Fibroblast of lung (primary cell): ENCODE results near the gene MAML2. TPM values are rescaled to one million over a fixed set of nuclear protein-coding genes. Genes with fewer than 3 reads are reported as not detected.

Experiments
- DNase-seq, 2 donors: peaks; one replicate each; pipeline versions ENCODE4 v3.0.0 to v3.0.0-alpha.2; 2010; ENCODE audit warnings: low read depth in 2 of 2
- H2AFZ ChIP-seq: 2 replicates; pipeline ENCODE4 v1.5.1; 2012; ENCODE audit warnings: low read length, control low read depth, inconsistent platforms
- H3K27ac ChIP-seq: 2 replicates; pipeline ENCODE4 v1.5.1; 2011; ENCODE audit warnings: low read length, control low read depth; ENCODE audit not compliant: insufficient read depth
- H3K27me3 ChIP-seq: 2 replicates; pipeline ENCODE4 v1.5.1; 2011; ENCODE audit warnings: mild to moderate bottlenecking, low read length; ENCODE audit not compliant: control insufficient read depth, insufficient read depth
- H3K36me3 ChIP-seq: 2 replicates; pipeline ENCODE4 v1.5.1; 2011; ENCODE audit warnings: low read length; ENCODE audit not compliant: control insufficient read depth, insufficient read depth
- H3K4me1 ChIP-seq: 2 replicates; pipeline ENCODE4 v1.5.1; 2011; ENCODE audit warnings: low read length; ENCODE audit not compliant: control insufficient read depth, insufficient read depth; ENCODE audit errors: extremely low read depth
- H3K4me2 ChIP-seq: 2 replicates; pipeline ENCODE4 v1.5.1; 2011; ENCODE audit warnings: low read length, control low read depth; ENCODE audit not compliant: insufficient read depth; ENCODE audit errors: extremely low read depth
- H3K4me3 ChIP-seq, 4 experiments: fragments of 200-600 bp in 1 of 4; sonication (generic) in 1 of 4; replicated peaks in 1 of 4; 2 replicates each; pipeline ENCODE4 v1.5.1; 2011 to 2016; ENCODE audit warnings: low read length in 4 of 4, low read depth in 3 of 4, mild to moderate bottlenecking in 3 of 4, control low read depth in 2 of 4, inconsistent platforms in 1 of 4, mixed read lengths in 1 of 4; ENCODE audit not compliant: insufficient read depth in 1 of 4; ENCODE audit errors: control extremely low read depth in 1 of 4
- H3K79me2 ChIP-seq: 2 replicates; pipeline ENCODE4 v1.5.1; 2012; ENCODE audit warnings: mild to moderate bottlenecking, low read length, inconsistent platforms; ENCODE audit not compliant: control insufficient read depth, insufficient read depth
- H3K9ac ChIP-seq: 2 replicates; pipeline ENCODE4 v1.5.1; 2011; ENCODE audit warnings: mild to moderate bottlenecking, low read length, control low read depth; ENCODE audit not compliant: insufficient read depth
- H3K9me3 ChIP-seq: 2 replicates; pipeline ENCODE4 v1.5.1; 2012; ENCODE audit warnings: low read depth, low read length; ENCODE audit not compliant: control insufficient read depth, insufficient read depth
- H4K20me1 ChIP-seq: 2 replicates; pipeline ENCODE4 v1.5.1; 2011; ENCODE audit warnings: low read length; ENCODE audit not compliant: control insufficient read depth, insufficient read depth; ENCODE audit errors: extremely low read depth
- CTCF ChIP-seq, 2 donors: IDR thresholded peaks in 1 of 2; conservative IDR thresholded peaks in 1 of 2; 1 replicate in 1 of 2; 2 replicates in 1 of 2; pipeline ENCODE4 v1.5.1; 2011 to 2012; ENCODE audit warnings: low read length in 2 of 2, control low read depth in 1 of 2, inconsistent platforms in 1 of 2, low read depth in 1 of 2, mild to moderate bottlenecking in 1 of 2
- EZH2 ChIP-seq: IDR thresholded peaks from 2 replicates; pipeline ENCODE4 v1.5.1; 2012; ENCODE audit warnings: low read length, control low read depth, mild to moderate bottlenecking; ENCODE audit errors: missing control alignments
- polyA plus RNA-seq, 2 donors: library from polyadenylated mRNA; depleted of rRNA in 1 of 2; stranded (reverse) in 1 of 2; unstranded in 1 of 2; fragments of >200 nt; gene quantifications; 2 replicates each; pipeline ENCODE4 v1.2.1, GENCODE V29; 2011 to 2012; ENCODE audit warnings: missing spikeins in 1 of 2
- total RNA-seq: library from RNA; depleted of rRNA; stranded (reverse); fragments of >200 nt; gene quantifications from 2 replicates; pipeline ENCODE4 v1.2.1, GENCODE V29; 2014

Gene MAML2
- total and polyA plus RNA-seq, 2 donors (not counting 1 experiment from before 2014, with no cell fraction given) = 13.0 to 19.0 TPM

- Histone ChIP-seq H3K4me3 (no peak overlapping the region), H3K27me3 (no peaks in the 10 kb centered on the region), H2AFZ (no peak overlapping the region), H3K27ac (peak overlapping the region; percentile 56), H3K36me3 (no peaks in the 10 kb centered on the region), H3K4me1 (peaks cover 31% of the 10 kb centered on the region), H4K20me1 (no peaks in the 10 kb centered on the region), H3K9me3 (no peaks in the 10 kb centered on the region), H3K9ac (no peak overlapping the region), H3K79me2 (peaks cover 54% of the 10 kb centered on the region), H3K4me2 (peak overlapping the region; percentile 66)
- TF ChIP-seq CTCF (conservative IDR thresholded peaks at IDR 0.05 in 1 of 2, IDR thresholded peaks at IDR 0.05 in 1 of 2; ENCODE audit: low read depth in 1 of 2, low read length in 2 of 2) = no peak
- no peak for TF ChIP-seq EZH2
- DNase-seq = no peak
Observed at GRCh38 chr11:96303980-96304379, 39.0 kb downstream of the MAML2 start.

GRCh38 chr11:96303064-96303463 is 39.9 kb downstream of the MAML2 start:
- H3K27ac ChIP-seq = peak overlapping the region; percentile 56

DNA sequence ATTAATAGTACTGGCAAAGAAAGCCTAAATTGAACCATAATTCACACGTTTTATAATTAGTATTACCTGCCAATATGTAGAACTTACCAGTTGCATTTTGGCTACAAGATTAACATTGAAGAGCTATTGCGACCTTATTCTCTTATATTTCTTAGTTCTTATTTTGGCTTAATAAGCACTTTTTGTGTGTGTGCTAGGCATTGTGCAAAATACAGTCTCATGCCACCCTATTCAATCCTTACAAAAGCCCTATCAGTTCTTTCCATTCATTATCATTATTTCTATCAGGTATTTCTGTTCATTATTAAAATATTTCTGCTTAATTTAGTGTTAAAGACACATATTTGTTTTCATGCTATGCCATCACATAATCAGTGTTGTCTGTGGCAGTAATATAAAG is 41.2 kb downstream of the MAML2 start:
- peaks cover 51% of the 10 kb centered on the region for H3K79me2 ChIP-seq
- peaks cover 24% of the 10 kb centered on the region for H3K4me1 ChIP-seq
- H3K36me3 ChIP-seq = no peaks in the 10 kb centered on the region

More at GRCh38 chr11:96303064-96303463, 39.9 kb downstream of the MAML2 start:
- no peak overlapping the region for H2AFZ ChIP-seq
- no peak overlapping the region for H3K4me2 ChIP-seq
- TF ChIP-seq CTCF (conservative IDR thresholded peaks at IDR 0.05 in 1 of 2, IDR thresholded peaks at IDR 0.05 in 1 of 2; ENCODE audit: low read depth in 1 of 2, low read length in 2 of 2) (no peak), EZH2 (no peak)
- H3K79me2 ChIP-seq = peaks cover 51% of the 10 kb centered on the region
- H4K20me1 ChIP-seq = no peaks in the 10 kb centered on the region
- H3K27me3 ChIP-seq = no peaks in the 10 kb centered on the region
- H3K4me1 ChIP-seq = peaks cover 26% of the 10 kb centered on the region
- H3K9me3 ChIP-seq = no peaks in the 10 kb centered on the region
- H3K36me3 ChIP-seq = no peaks in the 10 kb centered on the region
- DNase-seq = peak; percentile 74 to 82
- no peak overlapping the region for H3K9ac ChIP-seq
- H3K4me3 ChIP-seq = no peak overlapping the region

More for the DNA sequence above, 41.2 kb downstream of the MAML2 start:
- no peak overlapping the region for H3K4me3 ChIP-seq
- TF ChIP-seq CTCF (conservative IDR thresholded peaks at IDR 0.05 in 1 of 2, IDR thresholded peaks at IDR 0.05 in 1 of 2; ENCODE audit: low read depth in 1 of 2, low read length in 2 of 2) (no peak), EZH2 (no peak)
- H3K4me2 ChIP-seq = no peak overlapping the region
- no peak overlapping the region for H3K9ac ChIP-seq
- no peak overlapping the region for H3K27ac ChIP-seq
- H3K27me3 ChIP-seq = no peaks in the 10 kb centered on the region
- DNase-seq = no peak
- H3K9me3 ChIP-seq = no peaks in the 10 kb centered on the region
- H4K20me1 ChIP-seq = no peaks in the 10 kb centered on the region
- H2AFZ ChIP-seq = no peak overlapping the region
